Memory B cell (primary cell): Measurements from ENCODE around the gene PTPN9.
"Not testable (repeated sequence)": the region's sequence is repeated elsewhere in the genome, so short reads cannot be mapped to it uniquely, and the experiment has no call there.

Source experiments
- ATAC-seq: fragments of 150-1000 bp; cut with Tn5 transposase; 2 replicates; pipeline ENCODE4 v1.10.0; 2021; ENCODE audit warnings: low read depth, mild to moderate bottlenecking, moderate library complexity
- DNase-seq, 2 donors: peaks; one replicate each; pipeline ENCODE4 v3.0.0; 2022; ENCODE audit warnings: low spot score in 2 of 2
- H3K27ac Mint-ChIP-seq: one replicate; pipeline ENCODE4 v1.8.0; 2022; ENCODE audit warnings: mild to moderate bottlenecking, moderate library complexity, mixed read lengths
- H3K27me3 Mint-ChIP-seq: one replicate; pipeline ENCODE4 v1.8.0; 2022; ENCODE audit warnings: mixed read lengths
- H3K36me3 Mint-ChIP-seq: one replicate; pipeline ENCODE4 v1.8.0; 2022; ENCODE audit warnings: mild to moderate bottlenecking, mixed read lengths
- H3K4me1 Mint-ChIP-seq: one replicate; pipeline ENCODE4 v1.8.0; 2022; ENCODE audit warnings: mixed read lengths
- H3K4me3 Mint-ChIP-seq: one replicate; pipeline ENCODE4 v1.8.0; 2022; ENCODE audit warnings: mild to moderate bottlenecking, moderate library complexity, mixed read lengths
- H3K9me3 Mint-ChIP-seq: one replicate; pipeline ENCODE4 v1.8.0; 2022; ENCODE audit warnings: mixed read lengths

The PTPN9 gene

DNA sequence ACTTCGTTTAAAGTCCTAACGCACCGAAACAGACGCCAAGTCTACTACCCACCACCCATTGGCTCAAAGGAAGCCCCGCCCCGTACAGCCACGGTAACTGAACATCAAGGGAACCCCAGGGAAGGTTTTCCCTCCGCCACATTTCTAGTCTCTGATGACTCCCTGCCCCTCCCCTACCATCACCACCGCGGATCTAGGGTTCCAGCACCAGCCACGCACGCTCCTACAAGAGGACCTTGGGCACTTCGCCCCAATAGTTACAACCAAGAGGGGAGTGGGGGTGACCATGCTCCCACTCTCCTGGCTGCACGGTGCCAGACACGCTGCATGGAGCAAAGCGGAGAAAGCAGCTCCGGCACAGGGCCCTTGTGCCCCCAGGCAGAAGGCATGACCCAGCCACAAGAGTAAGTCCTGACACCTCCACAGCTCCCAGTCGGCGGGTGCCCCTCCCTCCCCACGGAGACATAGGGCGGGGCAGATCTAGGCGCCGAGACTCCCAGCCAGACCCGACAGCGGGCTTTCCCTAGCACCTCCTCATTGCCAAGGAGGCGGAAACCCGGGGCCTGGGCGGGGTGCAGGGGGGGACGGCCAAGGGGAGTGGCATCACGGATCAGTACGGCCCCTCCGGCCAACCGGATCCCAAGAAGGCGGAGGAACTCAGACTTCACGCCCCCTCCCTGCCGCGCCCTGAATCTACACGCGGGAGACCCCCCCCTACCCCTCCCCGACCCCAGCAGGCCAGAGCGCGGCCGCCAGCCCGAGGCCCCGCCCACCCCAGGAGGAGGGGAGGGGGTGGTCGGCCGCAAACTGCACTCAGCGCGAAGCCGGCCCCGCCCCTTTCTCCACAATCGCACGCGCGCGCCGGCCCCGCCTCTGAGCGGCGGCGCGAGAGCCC is 128.6 kb downstream of the PTPN9 start:
- peaks cover 40% of the 10 kb centered on the region for H3K4me1 Mint-ChIP-seq
- H3K27ac Mint-ChIP-seq, result peak overlapping the region; percentile 99
- peak; percentile 32 for ATAC-seq
- DNase-seq, result peak; percentile 84 to 91
- H3K4me3 Mint-ChIP-seq, result peak overlapping the region; percentile 84
- H3K9me3 Mint-ChIP-seq, result no peaks in the 10 kb centered on the region
- no peaks in the 10 kb centered on the region for H3K27me3 Mint-ChIP-seq
- peaks cover 2% of the 10 kb centered on the region for H3K36me3 Mint-ChIP-seq

DNA sequence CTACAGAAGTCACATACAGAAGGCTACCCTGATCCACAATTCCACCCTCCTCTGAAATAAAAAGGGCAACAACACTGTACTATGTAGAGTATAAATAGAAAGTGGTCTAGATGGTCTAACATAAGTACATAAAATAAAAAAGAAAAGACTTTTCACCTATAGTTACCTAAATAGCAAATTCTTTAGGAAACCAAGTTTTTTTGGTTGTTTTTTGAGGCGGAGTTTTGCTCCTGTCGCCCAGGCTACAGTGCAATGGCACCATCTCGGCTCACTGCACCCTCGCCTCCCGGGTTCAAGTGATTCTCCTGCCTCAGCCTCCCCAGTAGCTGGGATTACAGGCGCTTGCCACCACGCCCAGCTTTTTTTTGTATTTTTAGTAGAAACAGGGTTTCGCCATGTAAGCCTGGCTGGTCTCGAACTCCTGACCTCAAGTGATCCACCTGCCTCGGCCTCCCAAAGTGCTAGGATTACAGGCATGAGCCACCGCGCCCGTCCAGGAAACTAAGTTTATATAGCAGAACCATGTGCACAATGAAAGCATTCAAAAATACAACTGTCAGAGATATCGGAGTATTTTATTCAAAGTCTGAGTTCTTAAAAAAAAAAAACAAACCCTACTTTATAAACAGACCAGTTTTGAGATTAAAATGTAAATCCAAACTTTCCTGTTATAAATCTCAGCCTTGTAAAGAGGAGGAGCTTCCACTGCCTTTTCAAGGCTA is 129.4 kb downstream of the PTPN9 start:
- DNase-seq (no peak), ATAC-seq (no peak)
- peak overlapping the region; percentile 99 for H3K27ac Mint-ChIP-seq
- no peaks in the 10 kb centered on the region for H3K27me3 Mint-ChIP-seq
- H3K4me3 Mint-ChIP-seq, result peak overlapping the region; percentile 84
- H3K9me3 Mint-ChIP-seq, result no peaks in the 10 kb centered on the region
- H3K4me1 Mint-ChIP-seq, result peaks cover 40% of the 10 kb centered on the region
- H3K36me3 Mint-ChIP-seq, result peaks cover 2% of the 10 kb centered on the region

DNA sequence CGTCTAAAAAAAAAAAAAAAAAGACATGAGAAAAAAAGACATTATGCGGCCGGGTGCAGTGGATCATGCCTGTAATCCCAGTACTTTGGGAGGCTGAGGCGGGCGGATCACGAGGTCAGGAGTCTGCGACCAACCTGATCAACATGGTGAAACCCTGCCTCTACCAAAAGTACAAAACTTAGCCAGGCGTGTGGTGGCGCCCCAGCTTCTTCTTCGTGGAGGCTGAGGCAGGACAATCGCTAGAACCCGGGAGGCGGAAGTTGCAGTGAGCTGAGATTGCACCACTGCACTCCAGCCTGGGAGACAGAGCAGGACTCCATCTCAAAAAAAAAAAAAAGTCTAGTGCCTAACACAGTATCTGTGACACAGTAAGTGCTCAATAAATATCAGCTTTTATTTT is 130.9 kb downstream of the PTPN9 start:
- DNase-seq, H3K36me3 Mint-ChIP-seq, H3K9me3 Mint-ChIP-seq, ATAC-seq, H3K4me3 Mint-ChIP-seq, H3K27me3 Mint-ChIP-seq: not testable (repeated sequence)
- peak overlapping the region; percentile 3 for H3K27ac Mint-ChIP-seq
- peaks cover 36% of the 10 kb centered on the region for H3K4me1 Mint-ChIP-seq

DNA sequence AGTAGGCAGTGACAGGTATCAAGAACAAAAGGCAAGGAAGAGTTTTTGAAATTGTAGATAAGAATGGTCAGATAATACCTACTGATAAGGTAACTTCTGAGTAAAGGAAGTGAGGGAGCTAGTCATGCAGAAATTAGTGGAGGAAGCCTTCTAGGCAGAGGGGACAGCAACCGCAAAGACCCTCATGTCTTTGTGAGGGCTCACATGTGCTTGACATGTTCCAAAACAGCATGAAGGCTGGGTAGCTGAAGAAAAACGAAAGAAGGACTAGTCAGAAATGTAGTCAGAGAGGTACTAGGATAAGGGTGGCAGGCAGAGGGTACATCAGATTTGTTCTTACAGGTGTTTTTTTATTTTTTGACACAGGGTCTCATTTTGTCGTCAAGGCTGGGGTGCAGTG is 133.0 kb downstream of the PTPN9 start:
- Mint-ChIP-seq H3K9me3 (no peaks in the 10 kb centered on the region), H3K4me3 (peak overlapping the region; percentile 64), H3K36me3 (peaks cover 7% of the 10 kb centered on the region), H3K27me3 (no peaks in the 10 kb centered on the region), H3K27ac (peak overlapping the region; percentile 3), H3K4me1 (peaks cover 31% of the 10 kb centered on the region)
- ATAC-seq, result no peak
- no peak for DNase-seq

DNA sequence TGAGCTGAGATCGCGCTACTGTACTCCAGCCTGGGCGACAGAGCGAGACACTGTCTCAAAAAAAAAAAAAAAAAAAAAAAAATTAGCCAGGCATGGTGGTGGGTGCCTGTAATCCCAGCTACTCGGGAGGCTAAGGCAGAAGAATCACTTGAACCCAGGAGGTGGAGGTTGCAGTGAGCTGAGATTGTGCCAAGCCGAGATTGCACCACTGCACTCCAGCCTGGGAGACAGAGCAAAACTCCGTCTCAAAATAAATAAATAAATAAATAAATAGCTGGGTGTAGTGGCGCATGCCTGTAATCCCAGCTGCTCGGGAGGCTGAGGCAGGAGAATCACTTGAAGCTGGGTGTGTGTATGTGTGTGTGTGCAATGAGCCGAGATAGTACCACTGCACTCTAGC is 133.8 kb downstream of the PTPN9 start:
- not testable (repeated sequence) for H3K36me3 Mint-ChIP-seq, ATAC-seq, H3K9me3 Mint-ChIP-seq, H3K27ac Mint-ChIP-seq, DNase-seq, H3K4me3 Mint-ChIP-seq, H3K27me3 Mint-ChIP-seq
- H3K4me1 Mint-ChIP-seq, result peaks cover 30% of the 10 kb centered on the region

DNA sequence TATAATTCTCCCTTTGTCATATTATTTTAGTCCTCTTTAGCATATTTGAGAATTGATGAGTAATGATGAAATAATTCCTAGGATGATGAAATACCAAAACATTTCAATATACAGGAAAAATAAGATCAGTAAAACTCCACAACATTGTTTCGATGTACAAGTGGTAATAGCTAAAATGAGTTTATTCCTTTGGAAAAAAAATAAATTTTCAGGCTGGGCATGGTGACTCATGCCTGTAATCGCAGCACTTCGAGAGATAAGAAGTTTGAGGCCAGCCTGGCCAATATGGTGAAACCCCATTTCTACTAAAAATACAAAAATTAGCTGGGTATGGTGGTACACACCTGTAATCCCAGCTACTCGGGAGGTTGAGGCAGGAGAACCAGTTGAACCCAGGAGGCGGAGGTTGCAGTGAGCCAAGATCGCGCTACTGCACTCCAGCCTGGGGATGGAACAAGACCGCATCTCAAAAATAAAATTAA is 135.1 kb downstream of the PTPN9 start:
- not testable (repeated sequence) for DNase-seq, H3K27ac Mint-ChIP-seq, ATAC-seq, H3K4me3 Mint-ChIP-seq, H3K27me3 Mint-ChIP-seq, H3K9me3 Mint-ChIP-seq, H3K36me3 Mint-ChIP-seq
- peaks cover 27% of the 10 kb centered on the region for H3K4me1 Mint-ChIP-seq

DNA sequence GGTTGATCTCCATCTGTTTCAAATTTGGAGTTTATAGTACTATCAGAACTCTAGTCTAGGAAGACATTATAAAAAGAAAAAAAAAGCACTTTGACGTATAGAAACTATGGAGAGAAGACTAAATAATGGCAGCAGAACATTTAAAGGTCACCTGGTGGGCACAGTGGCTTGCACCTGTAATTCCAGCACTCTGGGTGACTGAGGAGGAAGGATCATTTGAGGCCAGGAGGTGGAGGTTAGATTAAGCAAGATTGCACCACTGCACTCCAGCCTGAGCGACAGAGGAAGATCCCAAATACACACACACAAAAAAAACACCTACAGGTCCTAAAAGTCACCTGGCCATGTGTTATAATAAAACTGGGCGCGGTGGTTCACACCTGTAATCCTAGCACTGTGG is 141.4 kb downstream of the PTPN9 start:
- H3K4me3 Mint-ChIP-seq, result no peak overlapping the region
- ATAC-seq, result no peak
- no peak for DNase-seq
- H3K4me1 Mint-ChIP-seq, result peaks cover 22% of the 10 kb centered on the region
- no peak overlapping the region for H3K27ac Mint-ChIP-seq
- H3K9me3 Mint-ChIP-seq, result no peaks in the 10 kb centered on the region
- no peaks in the 10 kb centered on the region for H3K27me3 Mint-ChIP-seq
- peaks cover 18% of the 10 kb centered on the region for H3K36me3 Mint-ChIP-seq

DNA sequence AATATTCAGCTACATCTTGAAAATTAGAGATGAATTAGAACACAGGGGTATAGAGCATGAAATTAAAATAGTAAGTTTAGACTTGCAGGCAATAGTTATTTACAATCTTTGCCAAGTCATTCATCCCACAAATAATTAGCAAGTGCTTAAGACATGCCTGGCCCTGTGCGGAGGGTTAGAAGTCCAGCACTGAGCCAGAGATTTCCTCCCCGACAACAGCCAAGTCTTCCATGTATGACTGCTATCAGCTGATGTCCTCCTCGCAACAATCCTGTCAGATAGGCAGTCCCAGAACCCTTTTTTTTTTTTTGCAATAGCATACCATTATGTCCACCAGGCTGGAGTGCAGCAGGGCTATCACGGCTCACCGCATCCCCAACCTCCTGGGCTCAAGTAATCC is 142.2 kb downstream of the PTPN9 start:
- no peaks in the 10 kb centered on the region for H3K27me3 Mint-ChIP-seq
- no peak for DNase-seq
- peaks cover 22% of the 10 kb centered on the region for H3K4me1 Mint-ChIP-seq
- no peaks in the 10 kb centered on the region for H3K9me3 Mint-ChIP-seq
- H3K4me3 Mint-ChIP-seq, result no peak overlapping the region
- ATAC-seq, result no peak
- peaks cover 18% of the 10 kb centered on the region for H3K36me3 Mint-ChIP-seq
- no peak overlapping the region for H3K27ac Mint-ChIP-seq

DNA sequence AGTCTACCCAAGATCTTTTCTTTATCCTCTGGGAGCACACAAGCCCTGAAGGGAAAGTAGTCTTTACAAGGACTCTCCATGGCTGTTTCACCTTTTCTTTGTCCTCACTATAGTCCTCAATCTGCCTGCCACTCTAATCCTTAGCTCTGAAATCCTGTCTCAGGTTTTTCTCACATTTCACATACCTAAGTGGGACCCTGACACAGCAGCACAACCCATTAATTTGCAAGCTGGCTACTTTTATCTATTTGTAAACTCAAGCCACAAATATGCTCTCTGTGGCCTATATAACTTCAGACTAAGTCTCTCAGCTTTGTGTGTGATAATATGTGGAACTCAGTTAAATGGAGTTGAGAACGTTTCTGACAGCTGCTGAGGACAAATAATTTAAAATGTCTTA is 147.4 kb downstream of the PTPN9 start:
- Mint-ChIP-seq H3K27ac (peak overlapping the region; percentile 28), H3K4me1 (peaks cover 13% of the 10 kb centered on the region)

DNA sequence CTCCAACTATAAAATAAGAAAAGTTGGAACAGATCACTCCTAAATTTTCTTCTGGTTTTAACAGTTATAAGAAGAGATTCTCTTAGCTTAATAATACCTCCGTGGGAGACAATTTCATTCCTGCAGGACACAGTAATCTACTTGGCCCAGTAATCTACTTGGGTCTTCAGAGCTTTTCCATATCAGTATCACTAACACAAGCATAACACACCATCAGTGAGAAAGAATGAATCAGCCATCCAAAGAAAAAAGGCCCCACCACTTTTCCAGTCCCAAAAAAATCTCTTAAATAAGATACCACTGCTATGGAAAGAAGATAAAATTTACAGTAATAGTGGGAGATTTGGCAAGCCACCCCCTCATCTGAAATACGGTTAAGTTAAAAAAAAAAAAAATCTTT is 147.8 kb downstream of the PTPN9 start:
- ATAC-seq, result no peak
- peaks cover 13% of the 10 kb centered on the region for H3K4me1 Mint-ChIP-seq
- H3K4me3 Mint-ChIP-seq, result no peak overlapping the region
- DNase-seq, result no peak
- no peaks in the 10 kb centered on the region for H3K9me3 Mint-ChIP-seq
- peaks cover 16% of the 10 kb centered on the region for H3K36me3 Mint-ChIP-seq
- no peak overlapping the region for H3K27ac Mint-ChIP-seq
- H3K27me3 Mint-ChIP-seq, result no peaks in the 10 kb centered on the region

More for the DNA sequence above, 147.4 kb downstream of the PTPN9 start:
- Mint-ChIP-seq H3K9me3 (no peaks in the 10 kb centered on the region), H3K27me3 (no peaks in the 10 kb centered on the region), H3K36me3 (peaks cover 16% of the 10 kb centered on the region), H3K4me3 (no peak overlapping the region)
- ATAC-seq (no peak), DNase-seq (no peak)

DNA sequence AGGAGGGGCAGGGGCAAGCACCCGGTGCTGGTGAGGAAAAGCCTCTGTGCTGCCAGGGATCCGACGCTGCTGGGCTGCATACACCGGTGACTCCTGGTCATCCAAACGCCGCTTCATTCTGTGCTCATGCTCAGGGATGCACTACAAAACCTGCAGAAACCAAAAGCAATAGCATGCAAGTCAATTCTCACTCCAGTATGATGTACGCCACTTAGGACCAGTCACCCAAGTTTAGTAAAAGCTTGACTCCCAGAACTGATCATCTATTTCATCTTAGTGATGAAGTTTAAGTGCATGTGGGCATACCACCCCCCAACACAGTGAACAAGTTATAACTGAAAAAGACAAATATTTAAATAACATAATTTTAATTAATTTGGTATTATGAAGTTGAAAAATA is 148.9 kb downstream of the PTPN9 start:
- Mint-ChIP-seq H3K4me1 (peaks cover 9% of the 10 kb centered on the region), H3K36me3 (peaks cover 12% of the 10 kb centered on the region), H3K9me3 (no peaks in the 10 kb centered on the region), H3K4me3 (no peak overlapping the region), H3K27ac (no peak overlapping the region), H3K27me3 (no peaks in the 10 kb centered on the region)
- DNase-seq (no peak), ATAC-seq (no peak)

DNA sequence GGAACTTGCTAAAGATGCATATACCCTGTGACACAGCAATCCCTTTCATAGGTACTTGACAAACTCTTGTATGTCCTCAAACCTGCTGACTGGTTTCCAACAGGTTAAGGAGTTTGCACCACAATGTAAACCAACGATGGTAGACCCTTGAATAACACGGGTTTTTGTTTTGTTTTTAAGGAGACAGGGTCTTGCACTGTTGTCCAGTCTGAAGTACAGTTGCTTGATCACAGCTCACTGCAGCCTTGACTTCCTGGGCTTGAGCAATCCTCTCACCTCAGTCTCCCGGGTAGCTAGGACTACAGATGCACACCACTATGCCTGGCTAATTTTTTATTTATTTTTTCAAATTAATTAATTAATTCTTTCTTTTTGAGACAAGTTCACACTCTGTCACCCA is 151.0 kb downstream of the PTPN9 start:
- no peaks in the 10 kb centered on the region for H3K9me3 Mint-ChIP-seq
- H3K27me3 Mint-ChIP-seq, result no peaks in the 10 kb centered on the region
- peaks cover 3% of the 10 kb centered on the region for H3K4me1 Mint-ChIP-seq
- no peak overlapping the region for H3K4me3 Mint-ChIP-seq
- DNase-seq, result no peak
- H3K36me3 Mint-ChIP-seq, result peaks cover 8% of the 10 kb centered on the region
- no peak overlapping the region for H3K27ac Mint-ChIP-seq
- no peak for ATAC-seq

DNA sequence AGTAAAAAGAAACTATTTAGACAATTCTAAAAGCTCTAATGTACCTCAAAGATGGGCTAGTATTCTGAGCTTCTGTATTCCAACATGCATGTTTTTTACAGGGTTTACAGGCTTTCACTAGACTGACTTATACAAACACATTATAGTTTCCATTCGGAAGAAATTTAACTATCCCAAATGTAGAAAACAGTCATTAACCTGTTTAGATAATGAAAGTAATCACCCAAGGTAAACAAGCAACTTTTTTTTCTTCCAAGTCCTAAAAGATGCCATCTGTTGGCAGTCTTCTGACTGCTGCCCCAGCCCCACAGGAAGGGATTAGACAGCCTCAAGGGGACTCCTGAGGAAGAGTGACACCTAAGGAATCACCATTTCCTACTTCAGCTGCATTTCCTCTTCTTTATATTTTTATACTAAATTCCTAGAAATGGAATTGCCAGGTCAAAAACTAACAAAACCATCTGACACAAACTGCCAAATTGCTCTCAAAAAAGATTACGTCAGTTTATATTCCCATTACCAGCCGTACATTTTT is 153.1 kb downstream of the PTPN9 start:
- H3K4me1 Mint-ChIP-seq, result no peaks in the 10 kb centered on the region
- H3K27me3 Mint-ChIP-seq, result no peaks in the 10 kb centered on the region
- no peak overlapping the region for H3K27ac Mint-ChIP-seq
- ATAC-seq (no peak), DNase-seq (no peak)
- H3K4me3 Mint-ChIP-seq, result no peak overlapping the region
- no peaks in the 10 kb centered on the region for H3K9me3 Mint-ChIP-seq
- peaks cover 13% of the 10 kb centered on the region for H3K36me3 Mint-ChIP-seq

DNA sequence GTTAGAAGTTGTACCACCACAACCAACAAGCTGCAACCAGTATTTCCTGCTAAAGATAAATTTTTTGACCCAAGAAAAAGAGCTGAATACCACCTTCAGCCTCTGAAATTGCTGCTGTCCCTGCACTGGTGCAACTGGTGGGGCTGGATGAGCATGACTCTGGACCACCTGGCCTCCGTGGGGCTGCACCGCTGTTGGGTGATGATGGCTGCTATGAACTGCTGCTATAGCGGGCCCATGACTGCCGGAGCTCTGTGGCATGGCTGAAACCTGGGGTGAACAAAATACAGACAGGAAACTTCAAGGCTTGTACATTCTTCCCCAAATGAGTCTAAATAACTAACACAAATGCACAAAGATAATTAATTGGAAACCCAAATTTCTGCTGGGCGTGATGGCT is 156.6 kb downstream of the PTPN9 start:
- DNase-seq, result no peak
- Mint-ChIP-seq H3K4me1 (no peaks in the 10 kb centered on the region), H3K4me3 (no peak overlapping the region), H3K27ac (no peak overlapping the region), H3K9me3 (no peaks in the 10 kb centered on the region), H3K27me3 (no peaks in the 10 kb centered on the region), H3K36me3 (peaks cover 6% of the 10 kb centered on the region)
- no peak for ATAC-seq
